Skeletal muscle cell (primary cell): ENCODE measurements around the gene METTL16.

ENCODE experiments used
- DNase-seq: peaks from one replicate; pipeline ENCODE4 v3.0.0-alpha.2; 2010; ENCODE audit warnings: low read depth
- H3K4me3 ChIP-seq: 2 replicates; pipeline ENCODE4 v1.5.1; 2011; ENCODE audit warnings: low read depth, mild to moderate bottlenecking, control low read depth, low read length, moderate library complexity

METTL16 gene

DNA sequence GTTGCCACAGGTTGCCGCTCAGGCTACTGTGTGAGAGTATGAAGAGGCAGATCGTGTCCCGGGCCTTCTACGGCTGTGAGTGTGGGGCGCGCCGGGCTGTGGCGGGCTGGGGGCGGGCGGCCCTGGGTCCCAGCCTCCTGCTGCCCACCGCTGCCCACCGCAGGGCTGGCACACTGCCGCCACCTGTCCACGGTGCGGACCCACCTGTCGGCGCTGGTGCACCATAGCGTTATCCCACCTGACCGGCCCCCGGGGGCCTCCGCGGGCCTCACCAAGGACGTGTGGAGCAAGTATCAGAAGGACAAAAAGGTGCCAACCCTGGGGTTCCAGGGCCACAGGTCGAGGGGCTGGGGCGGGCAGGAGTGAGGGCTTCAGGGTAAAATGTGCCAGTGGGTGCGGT, 139.5 kb downstream of the METTL16 start:
- no peak for DNase-seq
- no peak overlapping the region for H3K4me3 ChIP-seq

DNA sequence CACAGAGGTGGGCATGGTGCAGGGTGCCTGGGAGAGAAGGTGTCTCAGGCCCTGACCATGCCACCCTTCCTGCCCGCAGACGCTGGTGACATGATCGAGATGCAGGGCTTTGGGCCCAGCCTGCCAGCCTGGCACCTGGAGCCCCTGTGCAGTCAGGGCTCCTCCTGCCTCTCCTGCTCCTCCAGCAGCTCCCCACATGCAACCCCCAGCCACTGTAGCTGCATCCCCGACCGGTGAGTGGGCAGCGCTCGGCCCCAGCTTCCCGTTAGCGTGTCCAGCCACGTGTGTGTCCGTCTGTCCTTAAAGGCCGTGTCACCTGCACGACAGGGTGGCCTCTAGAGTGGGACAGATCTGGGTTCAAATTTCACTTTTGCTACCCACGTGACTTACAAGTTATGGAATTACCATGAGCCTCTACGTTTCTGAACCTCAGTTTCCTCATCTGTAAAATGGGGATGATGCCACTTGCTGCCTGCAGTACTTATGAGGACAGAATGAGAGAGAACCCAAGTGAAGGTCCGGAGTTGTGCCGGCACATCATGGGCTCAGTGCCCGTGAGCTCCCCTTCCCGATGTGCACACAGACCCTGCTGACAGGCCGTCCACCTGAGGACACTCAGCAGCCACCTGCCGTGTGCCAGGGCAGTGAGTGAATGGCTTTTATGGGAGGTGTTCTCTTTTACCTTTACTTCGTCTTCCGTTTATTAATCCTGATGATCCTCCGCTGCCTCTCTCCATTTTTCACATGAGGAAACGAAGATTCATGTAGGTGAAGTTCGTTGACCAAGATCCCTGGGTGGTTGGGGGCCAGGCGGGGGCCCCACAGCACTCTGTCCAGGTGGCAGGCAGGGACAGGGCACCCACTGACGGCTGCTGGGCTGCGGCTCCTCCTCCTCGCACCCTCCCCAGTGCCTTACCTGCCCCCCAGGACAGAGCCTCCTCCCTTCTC, 140.2 kb downstream of the METTL16 start:
- no peak overlapping the region for H3K4me3 ChIP-seq
- DNase-seq: no peak

DNA sequence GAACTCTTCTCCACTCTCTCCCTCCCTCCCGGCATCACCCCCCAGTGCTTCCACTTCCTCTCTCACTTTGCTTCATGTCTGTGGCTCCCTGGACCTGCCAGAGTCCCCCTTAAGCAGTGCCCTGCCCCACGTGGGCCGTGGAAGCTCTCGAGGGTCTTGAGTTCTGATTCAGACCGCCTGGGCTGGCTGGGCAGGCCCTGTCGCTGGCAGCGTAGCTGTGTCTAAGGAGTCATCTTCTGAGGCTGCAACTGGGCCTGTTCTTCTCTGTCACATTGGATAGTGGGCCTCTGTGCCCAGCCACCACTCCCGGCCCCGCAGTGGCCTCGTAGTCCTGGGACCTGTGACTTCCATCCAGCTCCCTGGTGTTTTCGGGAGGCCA, 141.5 kb downstream of the METTL16 start:
- no peak overlapping the region for H3K4me3 ChIP-seq
- DNase-seq: no peak

DNA sequence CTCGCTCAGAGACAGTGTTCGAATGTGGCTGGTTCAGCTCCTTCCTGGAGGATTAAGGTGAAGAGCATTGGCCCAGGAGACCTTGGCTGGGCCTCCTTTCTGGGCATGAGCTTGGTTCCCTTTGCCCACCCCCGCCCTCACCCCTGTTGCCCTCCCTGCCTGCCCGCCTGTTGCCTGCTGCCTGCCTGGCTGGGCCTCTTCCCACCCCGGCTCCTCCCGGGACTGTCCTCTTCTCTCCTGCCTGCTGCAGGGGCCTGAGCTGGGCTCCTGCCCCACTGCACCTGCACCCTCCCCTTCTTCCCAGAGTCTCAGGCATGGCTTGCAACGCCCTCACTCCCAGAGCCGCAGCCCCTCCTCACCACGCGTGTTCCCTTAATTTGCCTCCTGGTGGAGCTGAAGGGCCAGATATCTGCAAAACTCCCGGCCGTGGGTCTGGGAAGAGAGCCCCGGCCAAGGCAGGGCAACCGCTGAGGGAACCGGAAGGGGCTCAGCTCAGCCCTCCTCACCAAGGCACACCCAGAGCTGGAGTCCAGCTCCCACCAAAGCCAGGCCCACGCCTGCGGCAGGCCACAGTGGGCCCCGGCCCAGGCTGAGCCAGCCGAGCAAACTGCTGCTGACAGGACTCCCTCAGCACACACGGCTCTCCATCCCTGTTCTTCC, 142.0 kb downstream of the METTL16 start:
- no peak overlapping the region for H3K4me3 ChIP-seq
- no peak for DNase-seq

DNA sequence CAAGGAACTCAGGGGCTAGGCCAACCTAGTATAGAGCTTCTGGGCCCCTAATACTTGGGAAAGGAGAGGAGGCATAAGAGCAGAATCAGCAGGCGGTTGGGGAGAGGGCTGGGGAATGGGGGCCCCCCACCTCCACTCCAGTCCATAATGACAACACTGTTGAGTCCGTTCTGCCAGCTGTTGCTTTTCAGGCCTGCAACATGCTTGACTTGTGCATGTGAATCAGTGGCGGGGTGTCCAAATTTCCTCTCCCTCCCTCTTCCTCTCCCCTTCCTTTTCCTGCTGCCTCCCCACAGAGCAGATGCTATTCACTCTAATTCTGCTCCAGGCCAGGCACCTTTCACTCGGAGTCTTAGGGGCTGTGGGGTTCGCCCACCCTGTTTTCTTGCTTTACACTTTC, 142.6 kb downstream of the METTL16 start:
- H3K4me3 ChIP-seq: no peak overlapping the region

DNA sequence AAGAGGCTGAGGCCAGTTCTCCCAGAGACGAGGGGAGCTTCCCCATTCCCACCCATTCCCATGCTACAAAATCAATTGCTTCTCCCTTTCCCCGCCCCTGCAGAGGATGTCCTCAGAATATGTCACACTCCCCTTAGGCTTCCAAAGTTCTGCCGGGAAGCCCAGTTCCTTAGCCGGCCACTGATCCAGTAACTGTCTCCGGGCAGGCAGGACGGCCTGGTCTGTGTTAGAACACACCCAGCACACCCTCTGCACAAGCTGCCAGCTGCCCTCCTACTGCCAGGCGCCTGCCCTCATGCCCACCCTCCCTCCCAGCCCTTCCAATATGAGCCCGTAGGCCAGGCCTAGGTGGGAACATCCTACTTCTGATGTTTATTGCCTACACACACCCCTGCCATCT, 143.3 kb downstream of the METTL16 start:
- DNase-seq: no peak
- H3K4me3 ChIP-seq: no peak overlapping the region

More for the DNA sequence above, 142.6 kb downstream of the METTL16 start:
- no peak for DNase-seq

DNA sequence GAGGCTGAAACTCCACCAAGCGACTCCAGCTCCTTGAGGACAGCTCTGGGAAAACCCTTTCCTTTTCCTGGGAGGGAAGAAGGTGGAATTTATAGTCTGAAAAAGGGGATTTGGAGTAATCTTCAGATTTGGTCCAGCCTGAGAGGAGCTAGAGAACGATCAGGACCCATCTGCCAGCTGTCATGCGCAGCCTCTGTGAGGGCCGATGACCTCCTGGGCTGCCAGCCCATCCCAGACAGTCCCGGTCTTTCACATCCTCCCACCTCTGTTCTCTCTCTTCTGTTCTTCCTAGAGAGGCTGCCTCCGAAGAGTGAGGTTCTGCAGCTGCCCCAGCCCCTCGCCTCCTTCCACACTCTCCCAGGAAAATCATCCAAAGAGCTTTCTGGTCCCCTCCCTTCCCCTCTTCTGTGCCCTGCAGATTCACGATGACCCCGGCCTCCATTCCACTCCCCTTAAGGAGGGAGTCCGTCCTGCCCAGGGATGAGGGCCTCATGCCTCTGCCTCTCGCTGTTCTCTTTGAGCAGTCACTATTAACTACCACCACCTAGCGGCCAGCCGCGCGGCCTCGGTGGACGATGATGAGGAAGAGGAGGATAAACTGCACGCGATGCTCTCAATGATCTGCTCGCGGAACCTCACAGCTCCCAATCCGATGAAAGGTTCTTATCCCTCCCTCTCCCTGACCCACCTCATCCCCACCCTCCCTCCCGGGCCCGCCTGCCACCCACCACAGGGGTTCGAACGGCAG, 144.8 kb downstream of the METTL16 start:
- no peak overlapping the region for H3K4me3 ChIP-seq
- DNase-seq: no peak
